GM19351 (cell line): ENCODE results near the gene PTPRT.

Source experiments
- ATAC-seq: cut with Tn5 transposase; IDR thresholded peaks from one replicate; pipeline ENCODE4 v1.9.1; 2021; ENCODE audit warnings: mild to moderate bottlenecking, moderate library complexity; ENCODE audit not compliant: unreplicated experiment

The PTPRT gene

GRCh38 chr20:43124241-43124640 is 65.5 kb downstream of the PTPRT start:
- ATAC-seq = no peak

- no peak for ATAC-seq
Measured at GRCh38 chr20:43123180-43123579, 66.5 kb downstream of the PTPRT start.

GRCh38 chr20:43119720-43120119 is 70.0 kb downstream of the PTPRT start:
- ATAC-seq = no peak

GRCh38 chr20:43102394-43102793 is 87.3 kb downstream of the PTPRT start:
- no peak for ATAC-seq

GRCh38 chr20:43096931-43097260 is 92.8 kb downstream of the PTPRT start:
- no peak for ATAC-seq

- ATAC-seq = no peak
Measured at GRCh38 chr20:43096126-43096930, 93.4 kb downstream of the PTPRT start.

GRCh38 chr20:43095034-43095433 is 94.7 kb downstream of the PTPRT start:
- ATAC-seq = no peak

- no peak for ATAC-seq
Measured at GRCh38 chr20:43092386-43093088, 97.2 kb downstream of the PTPRT start.

GRCh38 chr20:43068482-43068881 is 121.2 kb downstream of the PTPRT start:
- ATAC-seq = no peak

- no peak for ATAC-seq
Measured at GRCh38 chr20:43066125-43066524, 123.6 kb downstream of the PTPRT start.

- no peak for ATAC-seq
Measured at GRCh38 chr20:43065299-43065698, 124.4 kb downstream of the PTPRT start.

- no peak for ATAC-seq
Measured at GRCh38 chr20:43058077-43058476, 131.6 kb downstream of the PTPRT start.

- no peak for ATAC-seq
Measured at GRCh38 chr20:43057317-43057716, 132.4 kb downstream of the PTPRT start.

GRCh38 chr20:43055181-43055884 is 134.4 kb downstream of the PTPRT start:
- ATAC-seq = no peak

- no peak for ATAC-seq
Measured at GRCh38 chr20:43052532-43052931, 137.2 kb downstream of the PTPRT start.

GRCh38 chr20:43046966-43047365 is 142.7 kb downstream of the PTPRT start:
- no peak for ATAC-seq

- no peak for ATAC-seq
Measured at GRCh38 chr20:43043887-43044286, 145.8 kb downstream of the PTPRT start.

- no peak for ATAC-seq
Measured at GRCh38 chr20:43040427-43040826, 149.3 kb downstream of the PTPRT start.

GRCh38 chr20:43037605-43038309 is 151.9 kb downstream of the PTPRT start:
- no peak for ATAC-seq

GRCh38 chr20:43034981-43035724 is 154.6 kb downstream of the PTPRT start:
- no peak for ATAC-seq

GRCh38 chr20:43032459-43032858 is 157.2 kb downstream of the PTPRT start:
- ATAC-seq = no peak
